ENCODE results near the gene PCSK2.

PCSK2 gene

DNA sequence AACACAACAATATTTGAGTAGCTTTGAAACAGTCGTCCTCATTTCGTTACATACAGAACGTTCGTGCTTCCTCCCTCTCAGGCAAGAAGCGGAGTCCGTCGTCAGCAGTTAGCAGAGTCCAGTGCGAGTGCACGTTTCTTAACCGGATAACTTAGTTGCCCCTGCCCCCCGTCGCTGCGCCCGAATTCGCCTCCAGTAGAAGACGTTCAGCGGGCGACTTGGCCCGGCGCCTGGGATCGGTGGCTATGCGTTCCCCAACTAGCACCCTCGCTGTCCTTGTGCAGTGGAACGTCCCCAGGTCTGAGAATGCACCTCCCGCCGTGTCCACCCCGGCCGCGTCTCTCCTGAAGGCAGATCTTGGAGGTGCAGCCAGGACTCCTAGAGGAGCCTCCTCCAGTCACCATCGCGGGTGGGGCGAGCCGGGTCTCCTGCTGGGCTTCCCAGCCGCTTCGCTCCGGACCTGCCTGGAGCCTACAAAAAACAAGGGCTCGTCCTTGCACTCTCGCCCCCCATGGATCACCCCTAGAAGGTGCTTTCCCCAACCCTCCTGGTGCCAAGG, 910 bp upstream of the PCSK2 start:
- no peak for DNase-seq (ENCODE audit: low read depth)
- H3K4me3 ChIP-seq (ENCODE audit: low read length), result no peak overlapping the region
- TF ChIP-seq, protein P1, sequence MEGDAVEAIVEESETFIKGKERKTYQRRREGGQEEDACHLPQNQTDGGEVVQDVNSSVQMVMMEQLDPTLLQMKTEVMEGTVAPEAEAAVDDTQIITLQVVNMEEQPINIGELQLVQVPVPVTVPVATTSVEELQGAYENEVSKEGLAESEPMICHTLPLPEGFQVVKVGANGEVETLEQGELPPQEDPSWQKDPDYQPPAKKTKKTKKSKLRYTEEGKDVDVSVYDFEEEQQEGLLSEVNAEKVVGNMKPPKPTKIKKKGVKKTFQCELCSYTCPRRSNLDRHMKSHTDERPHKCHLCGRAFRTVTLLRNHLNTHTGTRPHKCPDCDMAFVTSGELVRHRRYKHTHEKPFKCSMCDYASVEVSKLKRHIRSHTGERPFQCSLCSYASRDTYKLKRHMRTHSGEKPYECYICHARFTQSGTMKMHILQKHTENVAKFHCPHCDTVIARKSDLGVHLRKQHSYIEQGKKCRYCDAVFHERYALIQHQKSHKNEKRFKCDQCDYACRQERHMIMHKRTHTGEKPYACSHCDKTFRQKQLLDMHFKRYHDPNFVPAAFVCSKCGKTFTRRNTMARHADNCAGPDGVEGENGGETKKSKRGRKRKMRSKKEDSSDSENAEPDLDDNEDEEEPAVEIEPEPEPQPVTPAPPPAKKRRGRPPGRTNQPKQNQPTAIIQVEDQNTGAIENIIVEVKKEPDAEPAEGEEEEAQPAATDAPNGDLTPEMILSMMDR (IDR thresholded peaks at IDR 0.05; ENCODE audit: insufficient read depth, low read depth, low read length, missing control alignments), result no peak

DNA sequence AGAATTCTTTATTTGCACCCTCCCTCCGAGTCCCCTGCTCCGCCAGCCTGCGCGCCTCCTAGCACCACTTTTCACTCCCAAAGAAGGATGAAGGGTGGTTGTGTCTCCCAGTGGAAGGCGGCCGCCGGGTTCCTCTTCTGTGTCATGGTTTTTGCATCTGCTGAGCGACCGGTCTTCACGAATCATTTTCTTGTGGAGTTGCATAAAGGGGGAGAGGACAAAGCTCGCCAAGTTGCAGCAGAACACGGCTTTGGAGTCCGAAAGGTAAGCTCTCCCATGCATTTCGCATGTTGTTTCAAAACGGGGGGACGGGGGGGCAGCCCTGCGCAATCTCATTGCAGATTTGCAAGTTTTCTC, 357 bp downstream of the PCSK2 start:
- no peak overlapping the region for H3K4me3 ChIP-seq (ENCODE audit: low read length)
- TF ChIP-seq, protein P1 (IDR thresholded peaks at IDR 0.05; ENCODE audit: insufficient read depth, low read depth, low read length, missing control alignments), result no peak
- DNase-seq (ENCODE audit: low read depth), result no peak

DNA sequence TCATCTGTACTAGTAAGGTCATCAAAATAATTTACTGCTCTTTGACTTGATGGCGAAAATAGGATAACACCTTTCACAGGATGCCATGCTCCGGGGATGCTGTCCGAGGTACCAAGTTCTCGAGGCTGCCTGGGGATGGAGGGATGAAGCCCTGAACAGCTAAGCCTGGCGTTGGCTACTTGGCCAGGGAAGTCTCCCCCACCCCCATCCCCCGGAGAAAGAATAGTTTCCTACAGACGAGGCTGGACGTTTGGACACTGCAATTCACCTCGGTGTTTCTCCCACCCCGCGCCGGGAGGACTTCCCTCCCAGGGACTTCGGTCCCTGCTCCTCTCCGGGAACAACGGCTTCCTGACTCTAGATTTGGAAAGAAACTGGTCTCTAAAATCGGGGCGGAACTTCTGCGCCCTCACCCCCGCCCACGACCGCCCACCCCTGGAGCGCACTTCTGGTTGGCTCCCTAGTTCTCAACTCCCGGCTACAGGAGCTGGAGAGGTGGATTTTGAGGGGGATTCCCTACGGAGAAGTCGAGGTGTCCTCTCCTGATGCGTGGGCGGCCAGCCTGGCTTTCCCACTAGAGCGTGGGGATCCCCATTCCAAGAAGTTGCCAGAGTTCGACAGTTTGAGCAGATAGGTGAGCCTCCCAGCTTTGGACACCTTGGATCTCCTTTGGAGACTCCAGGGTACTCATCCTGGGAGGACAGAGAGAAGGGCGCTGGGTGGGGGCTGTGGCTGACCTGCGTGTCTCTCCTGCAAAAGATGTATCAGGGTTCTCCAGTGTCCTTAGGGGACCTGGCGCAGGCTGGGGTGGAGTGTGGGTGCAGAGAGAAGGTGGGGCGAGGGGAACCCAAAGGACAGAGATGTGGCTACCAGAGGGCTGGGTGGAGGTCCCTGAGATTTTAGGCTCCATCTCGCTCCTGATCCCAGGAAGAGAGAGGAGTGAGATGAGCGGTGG, 1.1 kb downstream of the PCSK2 start:
- peak; percentile 9 for DNase-seq (ENCODE audit: low read depth)
- TF ChIP-seq, protein P1 (IDR thresholded peaks at IDR 0.05; ENCODE audit: insufficient read depth, low read depth, low read length, missing control alignments), result no peak
- no peak overlapping the region for H3K4me3 ChIP-seq (ENCODE audit: low read length)

DNA sequence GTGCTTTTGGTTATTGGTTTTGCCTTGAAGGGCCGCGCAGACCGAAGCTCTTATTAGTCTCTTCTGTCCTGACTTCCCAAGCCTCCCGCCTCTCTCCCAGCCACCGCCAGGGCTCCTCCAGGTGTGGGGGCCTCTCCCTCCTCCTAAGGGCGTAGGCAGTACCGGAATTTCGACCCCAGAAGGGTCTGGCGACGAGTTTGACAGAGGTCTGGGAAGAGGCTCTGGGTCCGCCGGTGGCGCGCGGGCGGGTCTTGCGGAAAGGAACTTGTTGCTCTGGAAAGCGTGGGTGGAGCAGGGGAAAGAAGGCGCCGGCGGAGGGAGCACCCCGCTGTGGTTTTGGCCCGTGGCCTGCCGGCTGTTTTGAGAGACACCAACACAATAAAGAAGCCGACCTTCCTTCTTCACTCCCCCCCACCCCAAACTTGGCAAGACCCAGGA, 1.8 kb downstream of the PCSK2 start:
- TF ChIP-seq, protein P1 (IDR thresholded peaks at IDR 0.05; ENCODE audit: insufficient read depth, low read depth, low read length, missing control alignments), result no peak
- no peak for DNase-seq (ENCODE audit: low read depth)
- H3K4me3 ChIP-seq (ENCODE audit: low read length), result no peak overlapping the region

DNA sequence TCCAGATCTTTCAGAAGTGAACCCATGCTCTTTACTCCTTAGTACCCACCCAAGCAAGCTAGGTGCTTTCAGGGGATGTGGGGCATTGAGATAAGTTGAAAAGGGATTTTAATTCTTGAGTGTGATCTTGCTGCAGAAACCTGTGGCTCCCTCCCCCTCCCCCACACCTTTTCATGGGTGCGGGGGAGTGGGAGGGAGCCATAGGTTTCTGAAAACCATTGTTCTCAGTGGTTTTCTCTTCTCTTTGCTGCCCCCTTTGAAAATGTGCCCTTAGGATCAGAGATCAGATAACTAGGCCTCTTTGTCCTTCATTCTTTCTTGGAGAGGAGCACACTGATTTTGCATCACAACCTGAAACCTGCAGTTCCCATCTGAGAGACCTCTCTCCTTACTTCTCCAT, 2.4 kb downstream of the PCSK2 start:
- no peak for DNase-seq (ENCODE audit: low read depth)
- H3K4me3 ChIP-seq (ENCODE audit: low read length), result no peak overlapping the region
- TF ChIP-seq, protein P1 (IDR thresholded peaks at IDR 0.05; ENCODE audit: insufficient read depth, low read depth, low read length, missing control alignments), result no peak

DNA sequence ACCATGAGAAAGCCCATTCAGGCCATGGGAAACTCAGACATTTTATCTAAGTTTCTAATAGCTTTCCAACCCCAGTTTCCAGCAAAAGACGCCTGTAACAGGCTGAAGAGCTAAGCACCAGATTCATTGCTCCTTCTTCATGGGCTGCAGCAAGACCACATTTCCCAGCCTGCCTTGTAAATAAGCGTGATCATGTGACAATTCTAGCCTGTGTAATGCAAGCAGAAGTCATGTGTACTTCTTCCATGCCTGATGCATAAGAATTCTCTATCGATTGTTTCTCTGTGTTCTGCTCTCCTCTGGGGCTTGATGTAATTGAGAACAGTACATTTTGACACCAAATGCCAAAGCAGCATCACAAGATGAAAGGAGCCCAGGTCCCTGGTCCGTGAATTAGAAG, 6.8 kb downstream of the PCSK2 start:
- TF ChIP-seq, protein P1 (IDR thresholded peaks at IDR 0.05; ENCODE audit: insufficient read depth, low read depth, low read length, missing control alignments), result no peak
- no peak overlapping the region for H3K4me3 ChIP-seq (ENCODE audit: low read length)
- no peak for DNase-seq (ENCODE audit: low read depth)
